Thyroid gland (tissue), 4 donors: Measurements from ENCODE around the gene MBIP.
A peak's percentile ranks its signal among the peaks of the same experiment; 100 is the strongest.

Experiments
- POLR2A ChIP-seq, 2 donors: fragments of 450-650 bp; IDR thresholded peaks; one replicate each; pipeline ENCODE4 v1.6.1; 2017; ENCODE audit warnings: antibody characterized with exemption in 2 of 2, mild to moderate bottlenecking in 2 of 2, moderate library complexity in 1 of 2
- TF ChIP-seq, protein P1 (sequence below), 6 experiments: fragments of 200-600 bp in 3 of 6; fragments of 450-650 bp in 3 of 6; sonication (generic) in 3 of 6; IDR thresholded peaks; one replicate each; pipeline ENCODE4 v1.5.1; 2016 to 2019; ENCODE audit warnings: antibody characterized with exemption in 6 of 6, mild to moderate bottlenecking in 2 of 6, inconsistent platforms in 1 of 6, moderate library complexity in 1 of 6

DNA sequence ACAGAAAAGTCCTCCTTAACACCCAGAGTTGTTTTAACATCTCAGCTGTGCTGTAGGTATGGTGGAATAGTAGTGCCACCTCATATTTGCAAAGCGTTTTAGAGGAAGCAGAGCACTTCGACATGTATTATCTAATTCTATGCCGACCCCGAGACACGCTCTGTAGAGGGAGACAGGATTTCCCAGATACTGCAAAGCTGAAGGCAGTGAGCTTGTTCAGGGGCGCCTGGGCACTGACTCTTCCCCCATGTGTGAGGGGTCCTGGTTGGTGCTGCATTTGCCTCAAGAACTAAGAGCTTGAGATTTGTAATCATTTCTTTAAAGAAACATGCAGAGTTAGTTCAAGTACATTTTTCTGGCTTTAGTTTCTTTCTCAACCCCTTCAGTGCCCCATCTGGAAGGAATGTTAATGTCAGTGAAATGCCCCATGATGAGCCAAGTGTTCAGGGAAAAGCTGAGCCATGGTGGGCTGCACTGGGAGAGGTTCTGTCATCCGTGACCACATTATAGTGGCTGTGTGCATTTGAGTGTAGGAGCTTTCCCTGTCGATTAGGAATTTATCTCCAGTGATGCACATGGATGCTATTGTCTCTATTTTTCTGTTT, 66.3 kb downstream of the MBIP start:
- TF ChIP-seq, protein P1, sequence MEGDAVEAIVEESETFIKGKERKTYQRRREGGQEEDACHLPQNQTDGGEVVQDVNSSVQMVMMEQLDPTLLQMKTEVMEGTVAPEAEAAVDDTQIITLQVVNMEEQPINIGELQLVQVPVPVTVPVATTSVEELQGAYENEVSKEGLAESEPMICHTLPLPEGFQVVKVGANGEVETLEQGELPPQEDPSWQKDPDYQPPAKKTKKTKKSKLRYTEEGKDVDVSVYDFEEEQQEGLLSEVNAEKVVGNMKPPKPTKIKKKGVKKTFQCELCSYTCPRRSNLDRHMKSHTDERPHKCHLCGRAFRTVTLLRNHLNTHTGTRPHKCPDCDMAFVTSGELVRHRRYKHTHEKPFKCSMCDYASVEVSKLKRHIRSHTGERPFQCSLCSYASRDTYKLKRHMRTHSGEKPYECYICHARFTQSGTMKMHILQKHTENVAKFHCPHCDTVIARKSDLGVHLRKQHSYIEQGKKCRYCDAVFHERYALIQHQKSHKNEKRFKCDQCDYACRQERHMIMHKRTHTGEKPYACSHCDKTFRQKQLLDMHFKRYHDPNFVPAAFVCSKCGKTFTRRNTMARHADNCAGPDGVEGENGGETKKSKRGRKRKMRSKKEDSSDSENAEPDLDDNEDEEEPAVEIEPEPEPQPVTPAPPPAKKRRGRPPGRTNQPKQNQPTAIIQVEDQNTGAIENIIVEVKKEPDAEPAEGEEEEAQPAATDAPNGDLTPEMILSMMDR (IDR thresholded peaks at IDR 0.05), result peak in 5 of 6 experiments; percentile 32 to 89 (median 67)
- TF ChIP-seq POLR2A (IDR thresholded peaks at IDR 0.05), result peak in 1 of 2 donors; percentile 64
